OCI-LY3 (cell line): Measurements from ENCODE around the gene DMGDH.

Experiments
- EZH2phosphoT487 ChIP-seq: fragments of 200-600 bp; shearing (Covaris generic); IDR thresholded peaks from 2 replicates; pipeline ENCODE4 v1.6.1; 2018; ENCODE audit warnings: antibody characterized with exemption, mixed run types, low read depth
- TF ChIP-seq, protein P1 (sequence below): fragments of 200-600, 300-600 bp; sonication (generic); IDR thresholded peaks from 2 replicates; pipeline ENCODE4 v1.5.1; 2014; ENCODE audit warnings: antibody characterized with exemption, low read length, low read depth

DNA sequence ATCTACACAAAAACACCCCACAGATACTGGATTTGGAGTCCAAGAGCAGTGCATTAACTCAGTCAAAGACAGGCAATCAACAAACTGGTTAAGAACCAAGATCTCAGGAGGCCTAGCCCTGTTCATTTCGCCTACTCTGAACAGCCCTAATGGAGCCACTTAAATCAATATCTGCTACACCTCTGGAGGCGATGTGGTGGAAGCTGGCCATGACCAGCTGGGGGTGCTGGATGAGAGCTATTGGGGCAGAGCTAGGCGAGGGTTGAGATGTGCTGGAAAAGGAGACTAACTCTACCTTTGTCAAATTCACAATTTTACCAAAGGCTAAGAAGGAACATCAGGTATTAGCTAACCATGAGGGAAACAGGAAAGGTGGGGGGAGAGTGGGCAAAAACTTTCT, 61.1 kb downstream of the DMGDH start:
- TF ChIP-seq, protein P1, sequence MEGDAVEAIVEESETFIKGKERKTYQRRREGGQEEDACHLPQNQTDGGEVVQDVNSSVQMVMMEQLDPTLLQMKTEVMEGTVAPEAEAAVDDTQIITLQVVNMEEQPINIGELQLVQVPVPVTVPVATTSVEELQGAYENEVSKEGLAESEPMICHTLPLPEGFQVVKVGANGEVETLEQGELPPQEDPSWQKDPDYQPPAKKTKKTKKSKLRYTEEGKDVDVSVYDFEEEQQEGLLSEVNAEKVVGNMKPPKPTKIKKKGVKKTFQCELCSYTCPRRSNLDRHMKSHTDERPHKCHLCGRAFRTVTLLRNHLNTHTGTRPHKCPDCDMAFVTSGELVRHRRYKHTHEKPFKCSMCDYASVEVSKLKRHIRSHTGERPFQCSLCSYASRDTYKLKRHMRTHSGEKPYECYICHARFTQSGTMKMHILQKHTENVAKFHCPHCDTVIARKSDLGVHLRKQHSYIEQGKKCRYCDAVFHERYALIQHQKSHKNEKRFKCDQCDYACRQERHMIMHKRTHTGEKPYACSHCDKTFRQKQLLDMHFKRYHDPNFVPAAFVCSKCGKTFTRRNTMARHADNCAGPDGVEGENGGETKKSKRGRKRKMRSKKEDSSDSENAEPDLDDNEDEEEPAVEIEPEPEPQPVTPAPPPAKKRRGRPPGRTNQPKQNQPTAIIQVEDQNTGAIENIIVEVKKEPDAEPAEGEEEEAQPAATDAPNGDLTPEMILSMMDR = no peak
- no peak for TF ChIP-seq EZH2phosphoT487
